ENCODE measurements around the gene CLEC4G. TPM values are rescaled to one million over a fixed set of nuclear protein-coding genes. Genes with fewer than 3 reads are reported as not detected.

The CLEC4G gene
- total RNA-seq, 1 donor from 2014 or later, result not detected

GRCh38 chr19:7731615-7732014, 295 bp downstream of the CLEC4G start:
- TF ChIP-seq CTCF (IDR thresholded peaks at IDR 0.05), result no peak
- Mint-ChIP-seq H3K27me3 (ENCODE audit: unreplicated experiment) (peaks cover 46% of the 10 kb centered on the region), H3K27ac (ENCODE audit: unreplicated experiment) (no peak overlapping the region), H3K9me3 (ENCODE audit: unreplicated experiment) (no peaks in the 10 kb centered on the region), H3K4me1 (ENCODE audit: unreplicated experiment) (no peaks in the 10 kb centered on the region), H3K4me3 (ENCODE audit: unreplicated experiment) (no peak overlapping the region), H3K36me3 (ENCODE audit: unreplicated experiment) (no peaks in the 10 kb centered on the region)
- DNase-seq (ENCODE audit: extremely low spot score, unreplicated experiment), result no peak

GRCh38 chr19:7731218-7731595, 703 bp downstream of the CLEC4G start:
- no peak overlapping the region for H3K27ac Mint-ChIP-seq (ENCODE audit: unreplicated experiment)
- no peak overlapping the region for H3K4me3 Mint-ChIP-seq (ENCODE audit: unreplicated experiment)
- DNase-seq (ENCODE audit: extremely low spot score, unreplicated experiment), result no peak
- peaks cover 46% of the 10 kb centered on the region for H3K27me3 Mint-ChIP-seq (ENCODE audit: unreplicated experiment)
- no peaks in the 10 kb centered on the region for H3K4me1 Mint-ChIP-seq (ENCODE audit: unreplicated experiment)
- no peaks in the 10 kb centered on the region for H3K9me3 Mint-ChIP-seq (ENCODE audit: unreplicated experiment)
- H3K36me3 Mint-ChIP-seq (ENCODE audit: unreplicated experiment), result no peaks in the 10 kb centered on the region
- no peak for TF ChIP-seq CTCF (IDR thresholded peaks at IDR 0.05)

- Mint-ChIP-seq H3K27ac (ENCODE audit: unreplicated experiment) (no peak overlapping the region), H3K36me3 (ENCODE audit: unreplicated experiment) (no peaks in the 10 kb centered on the region), H3K9me3 (ENCODE audit: unreplicated experiment) (no peaks in the 10 kb centered on the region), H3K27me3 (ENCODE audit: unreplicated experiment) (peaks cover 41% of the 10 kb centered on the region), H3K4me1 (ENCODE audit: unreplicated experiment) (no peaks in the 10 kb centered on the region), H3K4me3 (ENCODE audit: unreplicated experiment) (no peak overlapping the region)
- no peak for TF ChIP-seq CTCF (IDR thresholded peaks at IDR 0.05)
- DNase-seq (ENCODE audit: extremely low spot score, unreplicated experiment), result no peak
Observed at GRCh38 chr19:7730286-7731217, 1.4 kb downstream of the CLEC4G start.

GRCh38 chr19:7729831-7730285, 2.1 kb downstream of the CLEC4G start:
- Mint-ChIP-seq H3K36me3 (ENCODE audit: unreplicated experiment) (no peaks in the 10 kb centered on the region), H3K9me3 (ENCODE audit: unreplicated experiment) (no peaks in the 10 kb centered on the region), H3K27me3 (ENCODE audit: unreplicated experiment) (peaks cover 40% of the 10 kb centered on the region), H3K4me1 (ENCODE audit: unreplicated experiment) (no peaks in the 10 kb centered on the region), H3K4me3 (ENCODE audit: unreplicated experiment) (no peak overlapping the region), H3K27ac (ENCODE audit: unreplicated experiment) (no peak overlapping the region)
- TF ChIP-seq CTCF (IDR thresholded peaks at IDR 0.05), result no peak
- DNase-seq (ENCODE audit: extremely low spot score, unreplicated experiment), result no peak

GRCh38 chr19:7729211-7729610, 2.7 kb downstream of the CLEC4G start:
- TF ChIP-seq CTCF (IDR thresholded peaks at IDR 0.05), result no peak
- no peaks in the 10 kb centered on the region for H3K4me1 Mint-ChIP-seq (ENCODE audit: unreplicated experiment)
- no peaks in the 10 kb centered on the region for H3K36me3 Mint-ChIP-seq (ENCODE audit: unreplicated experiment)
- H3K4me3 Mint-ChIP-seq (ENCODE audit: unreplicated experiment), result no peak overlapping the region
- H3K9me3 Mint-ChIP-seq (ENCODE audit: unreplicated experiment), result no peaks in the 10 kb centered on the region
- DNase-seq (ENCODE audit: extremely low spot score, unreplicated experiment), result no peak
- peaks cover 40% of the 10 kb centered on the region for H3K27me3 Mint-ChIP-seq (ENCODE audit: unreplicated experiment)
- H3K27ac Mint-ChIP-seq (ENCODE audit: unreplicated experiment), result no peak overlapping the region

Data from osteocyte (in vitro differentiated cells).